ENCODE results near the gene PHLDB1.

DNA sequence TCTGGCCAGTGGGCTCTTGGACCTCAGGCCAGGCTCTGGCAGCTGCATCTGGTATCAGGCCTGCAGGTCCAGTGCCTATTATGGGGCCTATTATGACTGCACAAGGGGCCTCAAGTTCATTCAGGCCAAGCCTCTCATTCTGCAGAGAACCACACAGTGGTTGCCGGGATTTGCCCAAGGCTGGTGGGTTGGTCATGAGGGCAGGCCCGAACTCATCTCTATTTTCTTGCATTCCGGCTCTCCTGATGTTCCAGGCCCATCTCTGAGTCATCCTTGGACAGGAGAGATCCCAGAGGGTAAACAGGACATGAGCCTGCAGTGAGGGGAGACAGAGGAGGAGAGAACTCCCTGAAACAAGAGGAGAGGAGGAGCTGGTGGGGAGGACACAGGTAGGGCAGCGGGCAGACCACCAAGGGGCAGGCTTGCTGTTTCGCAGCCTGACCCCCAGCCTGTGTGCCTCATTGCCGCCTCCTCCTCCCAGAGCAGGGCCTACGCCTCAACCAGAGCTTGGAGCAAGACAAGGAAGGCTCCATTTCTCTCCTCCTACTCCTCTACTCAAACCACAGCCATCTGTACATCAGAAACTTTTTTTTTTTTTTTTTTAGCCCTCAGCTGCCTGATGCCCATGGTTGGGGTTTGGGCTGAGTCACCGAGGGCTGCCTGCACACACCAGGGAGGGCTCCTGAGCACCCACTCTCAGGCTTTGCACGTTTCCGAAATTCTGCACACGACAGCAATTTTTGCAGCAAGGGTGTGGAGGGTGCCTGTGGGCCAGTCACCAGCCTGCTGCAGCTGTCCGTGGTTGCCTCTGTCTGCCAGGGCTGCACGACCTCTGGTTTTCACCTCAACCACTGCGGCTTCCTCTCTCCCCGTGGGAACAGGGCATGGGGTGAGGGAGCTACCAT is 84.8 kb downstream of the PHLDB1 start:
- TF ChIP-seq POLR2A (IDR thresholded peaks at IDR 0.05) = no peak
- TF ChIP-seq CTCF (IDR thresholded peaks at IDR 0.05) = no peak

All from breast epithelium (tissue), 3 donors.